ENCODE data around the gene CFHR4.

DNA sequence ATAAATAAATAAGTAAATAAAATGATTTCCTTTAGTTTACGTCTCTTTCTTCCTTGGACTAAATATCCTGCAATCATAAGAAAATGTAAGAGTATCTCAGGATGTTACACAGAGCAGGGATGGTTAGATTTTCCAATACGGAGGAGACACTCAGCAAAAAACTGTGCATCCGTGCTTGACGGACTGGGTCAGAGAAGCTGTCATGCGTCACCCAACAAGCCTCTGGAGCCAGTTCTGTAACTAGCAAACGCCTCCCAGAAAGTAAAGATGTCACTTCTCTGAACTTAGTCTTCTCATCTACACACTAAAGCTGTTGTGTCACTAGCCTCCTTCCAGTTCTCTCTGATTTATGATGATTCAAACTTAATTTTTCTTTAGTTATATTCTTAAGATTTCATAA is 3.4 kb downstream of the CFHR4 start:
- no peak for TF ChIP-seq POLR2A (IDR thresholded peaks at IDR 0.05; ENCODE audit: low read length)
- TF ChIP-seq GATA1 (IDR thresholded peaks at IDR 0.05; ENCODE audit: low read depth, low read length) = no peak
